Colonic mucosa (tissue), 4 donors: Measurements from ENCODE around the gene UPF1. TPM values are rescaled to one million over a fixed set of nuclear protein-coding genes. Genes with fewer than 3 reads are reported as not detected.

Experiments used
- DNase-seq: peaks from one replicate; pipeline ENCODE4 v3.0.0-alpha.2; 2020
- H3K27ac ChIP-seq: fragments of 200-600 bp; one replicate; pipeline ENCODE4 v1.8.0; 2021
- H3K27me3 ChIP-seq: fragments of 200-600 bp; one replicate; pipeline ENCODE4 v1.8.0; 2021
- H3K36me3 ChIP-seq: fragments of 200-600 bp; one replicate; pipeline ENCODE4 v1.8.0; 2021
- H3K4me1 ChIP-seq: fragments of 200-600 bp; one replicate; pipeline ENCODE4 v1.8.0; 2021; ENCODE audit warnings: mild to moderate bottlenecking
- H3K4me3 ChIP-seq: fragments of 200-600 bp; one replicate; pipeline ENCODE4 v1.8.0; 2021
- H3K9ac ChIP-seq, 2 donors: one replicate each; pipeline ENCODE4 v1.7.0; 2013; ENCODE audit warnings: control low read depth in 2 of 2, low read depth in 2 of 2, low read length in 2 of 2
- H3K9me3 ChIP-seq: fragments of 200-600 bp; one replicate; pipeline ENCODE4 v1.8.0; 2021
- CTCF ChIP-seq: fragments of 200-600 bp; IDR thresholded peaks from one replicate; pipeline ENCODE4 v1.8.0; 2022; ENCODE audit warnings: antibody characterized with exemption, mild to moderate bottlenecking
- intact Hi-C: fragments of 100-400 bp; cut with DNase I; formaldehyde crosslinking; loops from one replicate; pipeline ENCODE4 v1.14.1; 2022
- total RNA-seq, 2 donors: library from RNA; stranded (reverse); fragmentation: NEBNext Ultra II Directional in 1 of 2; extraction: Animal tissue kit (Norgen Biotek cat#: 25700) in 1 of 2; gene quantifications; one replicate each; pipeline ENCODE4 v1.2.1, GENCODE V29; 2021
- donor health status: healthy.
- donor health status: DM: no; HTN: no; CAD: no.
- donor health status: DM: no; HTN: no; CAD: no.

Gene UPF1
- total RNA-seq, 2 donors from 2014 or later: 77.5 to 113 TPM

GRCh38 chr19:18851673-18852325 lies 20.0 kb downstream of the UPF1 start:
- no peak for TF ChIP-seq CTCF
- Histone ChIP-seq H3K9ac (no peak overlapping the region), H3K9me3 (no peaks in the 10 kb centered on the region), H3K27me3 (no peaks in the 10 kb centered on the region), H3K4me1 (peaks cover 8% of the 10 kb centered on the region), H3K36me3 (peaks cover 39% of the 10 kb centered on the region), H3K4me3 (no peak overlapping the region), H3K27ac (no peak overlapping the region)
- no peak for DNase-seq
- intact Hi-C loops: no loop called here

DNA sequence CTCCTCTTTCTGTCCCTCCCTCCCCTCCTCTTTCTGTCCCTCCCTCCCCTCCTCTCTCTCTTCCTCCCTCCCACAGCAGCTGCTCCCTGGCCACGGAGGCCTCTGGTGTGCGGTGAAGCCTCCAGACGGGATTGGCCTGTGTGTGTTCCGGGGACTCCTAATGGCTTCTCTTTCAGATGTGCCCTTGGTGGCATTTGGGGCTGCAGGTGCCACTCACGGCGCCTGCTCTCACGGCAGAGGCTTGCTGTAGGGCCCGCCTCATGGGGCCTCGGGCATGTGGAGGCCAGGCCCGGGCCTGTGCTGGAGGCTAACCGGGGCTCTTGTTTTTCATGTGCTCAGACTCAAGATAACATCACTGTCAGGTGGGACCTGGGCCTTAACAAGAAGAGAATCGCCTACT lies 20.9 kb downstream of the UPF1 start:
- intact Hi-C loops: no loop called here
- Histone ChIP-seq H3K27me3 (no peaks in the 10 kb centered on the region), H3K4me3 (no peak overlapping the region), H3K36me3 (peaks cover 47% of the 10 kb centered on the region), H3K27ac (no peak overlapping the region), H3K9ac (no peak overlapping the region), H3K9me3 (no peaks in the 10 kb centered on the region), H3K4me1 (peaks cover 5% of the 10 kb centered on the region)
- no peak for TF ChIP-seq CTCF
- no peak for DNase-seq

DNA sequence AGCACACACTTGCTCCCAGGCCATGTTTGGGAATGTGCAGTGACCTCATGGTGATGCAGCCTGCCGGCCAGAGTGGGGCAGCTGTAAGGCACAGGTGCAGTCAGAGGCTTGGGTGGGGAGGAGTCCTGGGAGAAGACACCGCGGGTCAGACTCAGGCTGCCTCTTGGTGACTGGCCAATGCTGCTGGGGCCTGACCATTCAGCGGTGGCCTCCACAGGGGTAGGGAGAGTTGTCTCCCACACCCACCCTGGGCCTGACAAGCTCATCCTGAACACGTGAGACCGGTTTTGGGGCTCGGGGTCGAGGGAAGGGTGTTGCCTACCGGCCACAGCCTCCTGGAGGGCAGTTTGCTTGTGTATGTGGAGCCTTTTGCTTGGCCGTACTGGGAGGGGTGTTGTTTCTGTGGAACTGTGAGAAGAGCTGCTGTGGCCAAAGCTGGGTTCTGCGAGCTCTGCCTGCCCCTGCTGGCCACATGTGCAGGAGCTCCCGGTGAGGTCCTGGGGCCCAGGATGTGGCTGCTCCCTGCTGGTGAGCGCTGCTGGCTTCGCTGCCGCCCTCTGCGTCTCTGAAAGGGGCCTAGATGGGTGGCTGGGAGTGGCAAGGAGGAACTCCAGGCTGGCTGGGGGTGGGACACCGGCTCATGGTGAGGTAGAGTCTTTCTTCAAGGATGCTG lies 22.1 kb downstream of the UPF1 start:
- Histone ChIP-seq H3K9ac (no peak overlapping the region), H3K27ac (no peak overlapping the region), H3K27me3 (no peaks in the 10 kb centered on the region), H3K9me3 (no peaks in the 10 kb centered on the region), H3K36me3 (peaks cover 45% of the 10 kb centered on the region), H3K4me3 (no peak overlapping the region), H3K4me1 (no peaks in the 10 kb centered on the region)
- intact Hi-C loops: no loop called here
- no peak for DNase-seq
- no peak for TF ChIP-seq CTCF

DNA sequence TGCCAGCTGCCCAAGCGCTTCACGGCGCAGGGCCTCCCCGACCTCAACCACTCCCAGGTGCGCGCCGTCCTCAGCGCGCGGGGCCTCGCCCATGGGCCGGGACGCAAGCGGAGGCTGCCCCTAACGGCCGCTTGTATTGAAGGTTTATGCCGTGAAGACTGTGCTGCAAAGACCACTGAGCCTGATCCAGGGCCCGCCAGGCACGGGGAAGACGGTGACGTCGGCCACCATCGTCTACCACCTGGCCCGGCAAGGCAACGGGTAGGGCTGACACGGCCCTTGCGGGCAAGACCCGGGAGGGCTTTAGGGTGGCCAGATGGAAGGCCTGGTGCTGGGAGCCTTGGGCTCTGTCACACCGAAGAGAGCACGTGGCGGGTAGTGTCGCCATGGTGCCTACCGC lies 23.2 kb downstream of the UPF1 start:
- H3K27ac ChIP-seq: no peak overlapping the region
- H3K27me3 ChIP-seq: no peaks in the 10 kb centered on the region
- no peak for DNase-seq
- no peak overlapping the region for H3K4me3 ChIP-seq
- no peaks in the 10 kb centered on the region for H3K9me3 ChIP-seq
- no peaks in the 10 kb centered on the region for H3K4me1 ChIP-seq
- no peak for TF ChIP-seq CTCF
- intact Hi-C loops: no loop called here
- no peak overlapping the region for H3K9ac ChIP-seq
- peaks cover 50% of the 10 kb centered on the region for H3K36me3 ChIP-seq

DNA sequence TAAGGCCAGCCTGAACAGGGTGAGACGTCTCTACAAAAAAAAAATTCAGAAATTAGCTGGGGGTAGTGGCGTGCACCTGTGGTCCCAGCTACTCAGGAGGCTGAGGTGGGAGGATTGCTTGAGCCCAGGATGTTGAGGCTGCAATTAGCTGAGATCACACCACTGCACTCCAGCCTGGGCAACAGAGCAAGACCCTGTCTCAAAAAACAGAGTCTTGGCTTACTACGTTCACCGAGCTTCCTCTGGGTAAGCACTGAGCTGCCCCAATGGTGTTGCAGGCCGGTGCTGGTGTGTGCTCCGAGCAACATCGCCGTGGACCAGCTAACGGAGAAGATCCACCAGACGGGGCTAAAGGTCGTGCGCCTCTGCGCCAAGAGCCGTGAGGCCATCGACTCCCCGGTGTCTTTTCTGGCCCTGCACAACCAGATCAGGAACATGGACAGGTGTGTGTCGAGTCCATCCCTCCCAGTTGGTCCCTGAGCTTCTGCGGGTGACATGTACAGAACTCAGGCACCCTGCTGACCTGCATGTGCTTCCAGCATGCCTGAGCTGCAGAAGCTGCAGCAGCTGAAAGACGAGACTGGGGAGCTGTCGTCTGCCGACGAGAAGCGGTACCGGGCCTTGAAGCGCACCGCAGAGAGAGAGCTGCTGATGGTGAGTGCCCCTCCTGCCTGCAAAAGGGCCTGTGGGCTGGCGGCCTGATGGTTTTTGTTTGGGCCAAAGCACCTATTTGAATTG lies 24.1 kb downstream of the UPF1 start:
- H3K4me3 ChIP-seq: no peak overlapping the region
- no peaks in the 10 kb centered on the region for H3K9me3 ChIP-seq
- H3K27ac ChIP-seq: no peak overlapping the region
- DNase-seq: no peak
- no peak overlapping the region for H3K9ac ChIP-seq
- intact Hi-C loops: no loop called here
- no peaks in the 10 kb centered on the region for H3K4me1 ChIP-seq
- peaks cover 50% of the 10 kb centered on the region for H3K36me3 ChIP-seq
- TF ChIP-seq CTCF: no peak
- no peaks in the 10 kb centered on the region for H3K27me3 ChIP-seq
